GM21360 (cell line): ENCODE data around the gene SLC36A1.
"Not testable (repeated sequence)": the region's sequence is repeated elsewhere in the genome, so short reads cannot be mapped to it uniquely, and the experiment has no call there.

Source experiments
- ATAC-seq: cut with Tn5 transposase; IDR thresholded peaks from one replicate; pipeline ENCODE4 v1.9.1; 2021; ENCODE audit warnings: mild to moderate bottlenecking, moderate library complexity; ENCODE audit not compliant: unreplicated experiment

SLC36A1 gene

DNA sequence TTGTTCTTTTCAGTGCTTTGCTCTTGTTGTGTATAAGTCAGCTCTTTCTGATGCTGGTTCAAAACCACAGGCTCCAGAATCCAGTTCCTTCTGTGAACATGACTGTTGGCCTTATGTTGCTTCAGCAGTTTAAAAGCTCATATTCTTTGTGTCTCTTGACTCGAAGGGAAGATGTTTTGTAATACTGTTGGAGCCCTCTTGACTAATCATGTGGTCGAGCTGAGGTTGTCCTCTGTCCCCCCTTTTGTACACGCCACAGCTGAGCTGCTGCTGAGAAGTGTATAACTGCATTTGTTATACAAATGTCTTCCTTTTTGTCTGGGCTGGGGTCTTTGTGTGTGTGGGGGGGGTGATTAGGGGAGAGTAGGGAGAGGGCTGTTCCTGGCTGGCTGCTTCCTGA, 35.8 kb downstream of the SLC36A1 start:
- no peak for ATAC-seq

DNA sequence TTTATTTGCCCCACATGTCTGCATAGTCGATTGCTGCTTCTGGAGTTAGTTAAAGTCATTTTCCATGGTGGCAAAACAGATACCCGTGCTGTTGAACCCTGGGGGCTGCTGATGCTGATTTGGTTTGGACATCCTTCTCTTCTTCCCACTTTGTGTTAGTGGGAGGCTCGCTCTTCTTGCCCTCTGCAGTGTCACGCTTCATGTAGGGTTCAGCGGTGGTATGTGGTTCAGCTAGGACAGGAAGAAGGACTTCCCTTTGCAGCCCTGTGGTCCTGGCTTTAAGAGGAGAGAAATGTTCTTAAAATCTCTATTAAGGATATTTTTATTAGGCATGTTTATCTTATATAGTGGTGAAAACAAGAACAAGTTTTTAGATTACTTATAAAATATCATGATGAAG, 36.2 kb downstream of the SLC36A1 start:
- no peak for ATAC-seq

DNA sequence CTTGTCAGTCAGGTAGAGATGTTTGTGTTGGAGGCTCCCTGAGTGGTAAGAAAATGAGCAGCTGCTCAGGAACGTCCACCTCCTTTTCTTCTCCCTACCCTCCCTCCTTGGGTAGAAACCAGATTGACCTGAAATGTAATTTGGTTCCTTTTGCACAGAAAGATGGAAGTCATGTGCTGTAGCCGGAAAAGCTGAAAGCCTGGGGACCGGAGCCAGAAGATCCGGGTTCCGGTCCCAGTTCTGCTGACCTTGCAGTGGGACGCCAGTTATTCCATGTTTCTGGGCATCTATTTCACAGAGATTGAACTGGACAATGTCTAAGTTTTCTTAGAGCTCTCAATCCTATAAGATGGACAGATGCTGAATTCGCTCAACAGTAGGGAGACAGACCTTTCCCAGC, 40.1 kb downstream of the SLC36A1 start:
- ATAC-seq, result no peak

DNA sequence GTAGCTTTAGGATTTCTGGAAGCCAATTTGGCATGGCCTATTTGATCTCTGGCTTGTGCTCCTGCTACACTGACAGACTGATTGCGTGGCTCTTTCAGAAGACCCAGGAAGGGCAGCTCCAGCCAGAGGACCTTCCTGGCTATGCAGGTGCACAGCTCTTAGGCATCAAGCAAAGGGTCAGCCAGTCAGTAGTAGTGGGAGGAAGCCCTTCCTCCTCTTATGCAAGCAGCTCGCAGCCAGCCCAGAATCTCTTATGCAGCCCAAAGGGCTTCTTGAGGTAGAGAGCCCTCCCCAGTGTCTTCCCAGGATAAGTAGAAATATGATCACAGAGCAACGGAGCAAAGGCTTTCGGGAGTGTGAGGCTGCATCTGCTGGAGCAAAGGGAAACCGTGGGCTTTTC, 43.2 kb downstream of the SLC36A1 start:
- ATAC-seq, result no peak

GRCh38 chr5:151491062-151491461, 43.7 kb downstream of the SLC36A1 start:
- no peak for ATAC-seq

GRCh38 chr5:151492729-151493128, 45.3 kb downstream of the SLC36A1 start:
- no peak for ATAC-seq

GRCh38 chr5:151493665-151494064, 46.3 kb downstream of the SLC36A1 start:
- ATAC-seq, result no peak

- ATAC-seq, result no peak
Measured at GRCh38 chr5:151495320-151495719, 47.9 kb downstream of the SLC36A1 start.

DNA sequence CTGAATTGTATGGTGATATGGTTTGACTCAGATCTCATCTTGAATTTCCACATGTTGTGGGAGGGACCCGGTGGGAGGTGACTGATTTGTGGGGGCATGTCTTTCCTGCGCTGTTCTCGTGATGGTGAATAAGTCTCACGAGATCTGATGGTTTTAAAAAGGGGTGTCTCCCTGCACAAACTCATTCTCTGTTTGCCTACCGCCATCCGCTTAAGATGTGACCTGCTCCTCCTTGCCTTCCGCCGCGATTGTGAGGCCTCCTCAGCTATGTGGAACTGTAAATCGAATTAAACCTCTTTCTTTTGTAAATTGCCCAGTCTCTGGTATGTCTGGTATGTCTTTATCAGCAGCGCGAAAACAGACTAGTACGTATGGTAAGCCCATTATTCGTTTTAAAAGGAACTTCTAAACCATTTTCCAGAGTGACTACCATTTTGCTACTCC, 48.7 kb downstream of the SLC36A1 start:
- ATAC-seq, result no peak

DNA sequence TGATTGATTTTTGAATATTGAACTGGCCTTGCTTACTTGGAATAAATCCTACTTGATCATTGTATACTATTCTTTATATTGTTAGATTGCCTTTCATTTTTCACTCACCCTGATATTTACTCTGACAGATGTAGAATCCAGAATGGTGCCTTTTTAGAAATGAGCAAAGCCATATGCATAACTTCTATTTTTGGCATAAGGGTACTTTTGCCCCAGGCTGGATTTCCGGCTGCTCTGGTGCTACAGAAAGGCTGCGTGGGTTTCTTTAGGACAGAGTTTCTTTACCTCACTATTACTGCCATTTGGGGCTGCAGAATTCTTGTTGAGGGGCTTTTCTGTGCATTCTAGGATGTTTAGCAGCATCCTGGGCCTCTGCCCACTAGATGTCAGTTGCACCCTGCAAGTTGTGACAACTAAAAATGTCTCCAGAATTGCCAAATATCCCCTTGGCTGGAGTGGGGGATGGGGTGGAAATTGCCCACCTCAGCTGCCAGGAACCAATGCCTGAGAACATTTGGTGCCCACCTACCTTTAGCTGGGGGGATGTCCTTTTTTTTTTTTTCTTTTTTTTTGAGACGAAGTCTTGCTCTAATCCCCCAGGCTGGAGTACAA, 50.1 kb downstream of the SLC36A1 start:
- ATAC-seq, result no peak

DNA sequence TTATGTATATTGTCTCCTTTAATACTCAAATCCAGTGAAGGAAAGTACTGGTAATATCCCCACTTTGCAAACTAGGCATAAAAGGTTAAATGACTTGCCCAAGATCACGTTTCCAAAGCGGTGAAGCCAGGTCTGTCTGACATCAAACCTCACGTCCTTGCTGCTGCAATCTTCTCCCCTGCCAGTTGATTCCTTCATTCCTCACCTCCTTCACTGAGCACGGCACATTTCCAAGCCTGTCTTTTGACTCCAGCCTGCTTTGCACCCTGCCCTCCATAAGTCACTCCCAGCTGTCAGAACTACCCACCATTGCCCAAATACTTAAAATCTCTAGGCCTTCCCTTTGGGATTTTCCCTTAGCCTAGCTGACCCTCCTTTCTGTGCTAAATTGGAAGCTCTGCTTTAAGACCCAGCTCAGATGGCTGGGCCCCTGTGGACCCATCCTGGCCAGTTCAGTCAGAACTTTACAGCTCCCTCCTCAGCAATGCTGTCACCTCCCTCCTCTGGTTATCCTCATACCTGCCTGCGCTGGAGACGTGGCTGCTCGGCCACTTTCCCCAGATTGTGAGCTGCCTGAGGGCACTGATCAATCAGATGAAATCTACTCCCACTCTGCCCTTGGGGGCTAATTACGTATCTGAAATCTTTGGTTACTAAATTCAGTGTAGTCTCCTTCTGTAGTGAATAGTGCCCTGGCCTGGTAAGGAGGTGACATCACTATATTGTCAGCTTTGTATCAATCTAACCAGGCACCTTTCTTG, 51.2 kb downstream of the SLC36A1 start:
- no peak for ATAC-seq

DNA sequence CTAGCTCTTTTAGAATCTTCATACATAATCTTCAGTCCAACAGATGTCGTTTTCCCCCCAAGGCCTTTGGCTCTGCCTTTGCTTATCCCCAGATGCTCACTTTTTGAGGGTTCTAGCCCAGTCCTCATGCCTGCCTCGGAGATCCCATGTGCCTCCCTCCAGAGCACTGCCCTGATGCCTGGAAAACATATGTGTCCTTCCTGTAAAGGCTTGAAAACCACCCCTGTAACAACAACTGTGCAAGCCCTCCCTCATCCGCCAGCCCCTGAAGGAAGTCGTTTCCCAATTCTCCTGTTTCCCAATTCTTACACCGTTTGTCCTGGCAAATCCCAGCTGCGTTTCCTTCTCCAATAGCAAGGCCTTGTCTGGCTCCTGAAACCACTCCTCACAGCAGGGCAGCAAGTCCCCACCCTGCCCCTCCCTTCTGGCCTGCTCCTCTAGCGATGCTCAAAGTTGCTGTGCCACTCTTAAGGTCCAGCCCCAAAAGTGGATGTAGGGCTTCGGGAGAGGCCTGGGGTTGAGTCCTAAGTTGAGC, 52.2 kb downstream of the SLC36A1 start:
- no peak for ATAC-seq

DNA sequence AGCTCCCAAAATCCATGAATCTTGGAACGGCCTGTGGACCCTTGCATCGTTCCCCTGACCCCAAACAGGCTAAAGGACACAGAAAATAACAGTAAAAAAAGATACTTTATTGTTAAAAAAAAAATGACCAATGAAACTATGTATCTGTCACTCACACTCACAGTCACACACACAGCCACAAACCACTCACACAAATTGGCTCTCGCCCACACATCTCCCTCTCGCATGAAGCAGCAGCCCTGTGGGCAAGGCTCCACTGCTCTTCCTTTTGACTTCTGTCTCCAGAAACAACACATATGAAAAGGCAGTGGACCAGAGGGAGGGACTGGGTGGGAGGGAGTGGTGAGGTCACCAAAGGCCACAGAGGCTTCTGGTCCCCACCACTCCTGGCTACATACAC, 56.6 kb downstream of the SLC36A1 start:
- ATAC-seq, result no peak

DNA sequence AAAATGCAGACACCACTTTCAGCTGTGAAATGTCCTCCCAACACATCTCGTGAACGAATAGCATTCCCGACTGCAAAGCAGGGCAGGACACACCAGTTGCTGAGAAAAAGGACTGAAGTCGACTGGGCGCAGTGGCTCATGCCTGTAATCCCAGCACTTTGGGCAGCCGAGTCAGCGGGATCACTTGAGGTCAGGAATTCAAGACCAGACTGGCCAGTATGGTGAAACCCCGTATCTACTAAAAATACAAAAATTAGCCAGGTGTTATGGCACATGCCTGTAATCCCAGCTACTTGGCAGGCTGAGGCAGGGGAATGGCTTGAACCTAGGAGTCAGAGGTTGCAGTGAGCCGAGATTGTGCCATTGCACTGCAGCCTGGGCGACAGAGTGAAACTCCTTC, 60.9 kb downstream of the SLC36A1 start:
- not testable (repeated sequence) for ATAC-seq

- ATAC-seq, result no peak
Measured at GRCh38 chr5:151509231-151509630, 61.8 kb downstream of the SLC36A1 start.

DNA sequence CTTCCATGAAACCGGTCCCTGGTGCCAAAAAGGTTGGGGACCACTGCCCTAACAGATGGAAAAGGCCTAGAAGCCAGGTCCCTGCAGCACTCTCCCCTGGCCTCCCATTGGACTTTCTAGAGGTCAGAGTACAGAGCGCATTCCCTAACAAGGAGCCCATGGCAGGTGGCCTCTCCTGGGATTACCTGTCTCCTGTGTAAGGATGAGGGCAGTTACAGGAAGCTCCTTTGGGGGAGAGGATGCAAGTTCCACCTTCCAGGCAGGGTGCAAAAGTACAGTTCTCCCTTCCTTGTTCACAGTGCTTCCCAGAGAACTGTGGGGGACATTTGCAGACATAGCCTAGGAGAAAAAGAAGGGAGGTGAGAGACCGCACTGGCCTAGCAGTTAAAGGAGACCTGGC, 62.4 kb downstream of the SLC36A1 start:
- no peak for ATAC-seq

- no peak for ATAC-seq
Measured at GRCh38 chr5:151517122-151517920, 69.9 kb downstream of the SLC36A1 start.

DNA sequence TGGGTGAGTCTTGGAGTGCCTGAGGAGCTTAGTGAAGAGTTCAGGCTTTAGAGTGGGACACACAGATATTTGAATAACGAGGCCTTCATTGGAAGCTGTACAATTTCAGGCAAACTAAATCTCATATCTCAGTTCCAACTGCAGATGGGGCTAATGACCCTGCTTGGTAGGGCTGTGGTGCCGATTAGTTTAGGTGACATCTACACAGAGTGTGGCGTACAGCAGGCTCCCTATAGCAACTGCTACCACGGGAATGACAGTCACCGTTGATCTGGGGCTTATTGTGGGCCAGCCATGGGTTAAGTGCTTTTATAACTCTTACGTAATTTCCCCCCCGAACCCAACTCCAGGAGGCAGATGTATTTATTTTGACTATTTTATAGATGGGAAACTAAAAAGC, 72.9 kb downstream of the SLC36A1 start:
- ATAC-seq, result no peak

DNA sequence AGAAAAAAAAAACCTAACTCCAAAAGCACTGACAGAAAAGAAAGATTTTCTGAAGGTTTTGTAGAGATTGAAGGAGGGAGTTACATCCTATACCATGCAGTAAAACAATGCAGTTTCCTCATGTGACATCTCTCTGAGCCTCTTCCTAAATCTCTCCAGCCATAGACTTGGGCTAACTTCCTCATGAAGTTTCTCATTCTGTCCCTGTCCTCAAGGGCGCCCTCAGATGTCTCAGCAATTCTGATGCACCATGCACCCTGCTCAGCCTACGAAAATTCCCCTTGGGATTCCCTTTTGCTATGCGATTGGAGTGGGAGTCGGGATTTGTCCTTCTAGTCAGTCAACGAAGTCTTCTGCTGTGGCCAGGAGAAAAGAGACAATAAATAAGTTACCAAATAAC, 74.8 kb downstream of the SLC36A1 start:
- ATAC-seq, result no peak

DNA sequence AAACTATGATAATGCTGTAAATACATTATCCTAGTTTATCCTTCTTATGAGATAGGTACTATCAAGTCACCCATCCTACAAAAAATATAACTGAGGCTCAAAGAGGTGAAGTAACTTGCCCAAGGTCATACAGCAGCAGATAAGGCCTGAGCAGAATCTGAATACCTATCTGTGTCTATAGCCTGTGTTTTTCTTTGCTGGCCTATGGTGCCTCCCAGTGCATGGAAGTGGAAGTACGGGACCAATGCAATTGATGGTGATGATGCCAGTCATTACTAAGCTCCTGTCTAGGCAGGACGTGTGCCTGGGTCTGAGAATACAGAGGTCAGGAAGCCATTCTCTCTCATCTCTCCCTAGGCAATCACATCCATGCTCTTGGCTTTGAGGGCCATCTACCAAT, 75.9 kb downstream of the SLC36A1 start:
- peak; percentile 92 for ATAC-seq

- ATAC-seq, result no peak
Measured at GRCh38 chr5:151528153-151528552, 80.8 kb downstream of the SLC36A1 start.

DNA sequence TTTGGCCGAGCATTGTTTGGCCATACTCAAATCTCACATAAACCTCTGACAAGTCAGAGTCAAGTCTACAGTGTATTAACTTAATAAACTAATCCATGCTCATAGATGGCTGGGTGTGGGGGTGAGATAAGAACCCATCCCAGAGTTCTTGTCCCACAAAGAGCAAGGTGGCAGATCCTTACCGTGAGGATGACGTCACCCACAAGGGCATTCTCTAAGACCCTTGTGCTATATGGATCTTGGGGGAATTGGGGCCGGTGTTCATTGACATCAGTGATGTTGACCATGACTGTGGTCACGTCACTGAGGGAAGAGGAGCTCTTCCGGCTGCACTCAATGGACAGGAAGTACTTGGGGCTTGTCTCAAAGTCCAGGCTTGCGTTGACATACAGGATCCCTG, 81.6 kb downstream of the SLC36A1 start:
- no peak for ATAC-seq
